HG02623 (cell line): ENCODE measurements around the gene PDIA4.

Source experiments
- ATAC-seq: cut with Tn5 transposase; IDR thresholded peaks from one replicate; pipeline ENCODE4 v1.9.1; 2021; ENCODE audit warnings: moderate library complexity; ENCODE audit not compliant: unreplicated experiment

PDIA4 gene

DNA sequence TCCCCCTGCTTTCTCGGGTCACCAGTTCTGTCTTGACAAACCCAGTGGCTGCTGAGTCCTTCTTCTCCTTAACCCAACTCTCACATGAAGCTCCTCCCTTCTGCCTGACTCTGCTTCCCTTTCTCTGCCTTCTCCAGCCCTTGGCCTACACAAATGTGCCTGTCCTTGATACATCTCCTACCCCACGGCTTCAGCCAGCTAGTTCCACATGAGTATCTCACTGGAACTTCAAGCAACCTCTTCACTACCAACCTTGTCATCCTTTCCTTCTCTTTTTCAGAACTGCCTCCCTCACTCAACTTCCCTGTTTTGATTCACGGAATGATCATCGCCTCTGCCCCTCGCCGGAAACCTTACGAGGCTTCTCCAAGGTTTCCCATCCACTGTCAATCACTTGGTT, 55.9 kb downstream of the PDIA4 start:
- ATAC-seq: no peak

DNA sequence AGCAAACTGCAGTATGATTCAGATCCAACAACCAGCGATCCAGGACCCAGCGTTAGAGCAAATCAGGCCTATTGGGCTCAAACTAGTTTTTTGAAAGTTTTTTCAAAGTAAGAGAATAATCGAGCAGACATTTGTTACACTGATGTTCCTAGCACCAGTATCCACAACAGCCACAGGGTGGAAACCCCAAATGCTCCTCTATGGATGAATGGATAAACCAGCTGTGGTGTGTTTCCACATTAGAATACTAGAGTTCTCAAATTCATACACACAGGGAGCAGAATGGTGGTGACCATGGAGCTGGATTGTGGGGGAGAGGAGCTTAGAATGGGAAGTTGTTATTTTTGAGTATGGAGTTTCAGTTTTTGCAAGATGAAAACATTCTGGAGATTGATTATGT, 60.7 kb downstream of the PDIA4 start:
- ATAC-seq: no peak

DNA sequence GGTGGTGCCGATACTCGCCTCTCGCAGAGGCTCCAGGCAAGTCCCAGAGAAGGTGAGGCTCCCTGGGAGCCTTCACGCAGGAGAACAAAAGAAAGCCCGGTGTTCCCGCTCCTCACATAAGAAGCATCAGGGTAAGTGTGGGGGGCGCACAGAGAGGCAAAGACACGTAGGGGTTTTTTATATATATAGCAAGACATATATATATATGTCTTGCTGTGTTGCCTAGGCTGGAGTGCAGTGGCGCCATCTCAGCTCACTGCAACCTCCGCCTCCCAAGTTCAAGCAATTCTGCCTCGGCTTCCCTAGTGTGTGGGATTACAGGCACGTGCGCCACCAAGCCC, 61.3 kb downstream of the PDIA4 start:
- ATAC-seq: no peak

DNA sequence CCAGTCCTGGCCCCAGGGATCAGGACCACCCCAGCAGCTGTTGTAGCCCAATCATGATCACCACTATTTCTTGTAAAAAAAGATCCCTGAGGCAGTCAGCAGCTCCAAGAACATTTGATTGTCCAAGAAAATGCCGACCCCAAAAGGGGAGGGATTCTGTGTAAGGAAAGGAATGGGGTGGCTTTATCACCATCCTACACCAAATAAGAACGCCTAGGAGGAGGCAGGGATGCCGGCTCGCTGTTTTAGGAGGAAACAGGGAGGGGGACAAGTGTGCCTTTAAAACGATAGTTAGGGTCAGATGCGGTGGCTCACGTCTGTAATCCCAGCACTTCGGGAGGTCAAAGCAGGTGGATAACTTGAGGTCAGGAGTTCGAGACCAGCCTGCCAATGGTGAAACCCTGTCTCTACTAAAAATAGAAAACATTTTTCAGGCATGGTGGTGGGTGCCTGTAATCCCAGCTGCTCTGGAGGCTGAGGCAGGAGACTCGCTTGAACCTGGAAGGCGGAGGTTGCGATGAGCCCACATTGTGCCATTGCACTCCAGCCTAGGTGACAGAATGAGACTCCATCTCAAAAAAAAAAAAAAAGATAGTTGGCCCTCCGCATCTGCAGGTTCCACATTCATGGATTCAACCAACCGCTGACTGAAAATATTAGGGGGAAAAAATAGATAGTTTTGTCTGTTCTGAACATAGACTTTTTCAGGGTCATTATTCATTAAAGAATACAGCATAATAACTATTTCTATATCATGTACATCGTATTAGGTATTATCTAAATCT, 63.6 kb downstream of the PDIA4 start:
- no peak for ATAC-seq

DNA sequence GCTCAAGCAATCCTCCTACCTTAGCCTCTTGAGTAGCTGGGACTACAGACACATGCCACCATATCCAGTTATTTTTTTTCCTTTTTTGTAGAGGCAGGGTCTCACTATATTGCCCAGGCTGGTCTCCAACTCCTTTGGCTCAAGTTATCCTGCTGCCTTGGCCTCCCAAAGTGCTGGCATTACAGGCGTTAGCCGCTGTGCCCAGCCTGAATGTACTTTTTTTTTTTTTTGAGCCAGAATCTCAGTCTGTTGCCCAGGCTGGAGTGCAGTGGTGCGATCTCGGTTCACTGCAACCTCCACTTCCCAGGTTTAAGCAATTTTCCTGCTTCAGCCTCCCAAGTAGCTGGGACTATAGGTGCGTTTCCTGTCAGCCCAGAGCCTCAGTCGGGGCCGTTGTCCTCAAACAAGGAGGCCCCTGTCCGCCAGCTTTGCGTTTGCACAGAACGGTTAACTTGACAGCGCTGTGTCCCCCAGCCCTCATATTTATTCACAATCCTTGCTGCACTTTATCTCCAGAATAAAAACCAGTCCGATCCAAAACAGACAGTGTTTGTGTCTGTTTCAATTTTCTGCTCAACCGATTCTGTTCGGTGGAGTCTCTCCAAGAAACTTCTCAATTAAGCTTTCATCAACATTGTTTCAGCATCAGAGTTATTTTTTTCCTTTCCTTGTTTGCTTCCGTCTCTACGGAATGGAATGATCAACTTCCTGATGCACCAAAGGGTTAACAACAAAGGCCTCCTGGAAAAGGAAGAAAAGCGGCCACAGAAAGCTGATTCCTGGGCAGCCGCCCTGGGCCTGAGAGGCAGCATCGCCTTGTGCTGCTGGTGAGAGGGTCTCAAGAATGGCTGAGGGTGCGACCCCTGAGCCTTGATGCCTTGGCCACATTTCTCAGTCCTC, 64.5 kb downstream of the PDIA4 start:
- no peak for ATAC-seq

DNA sequence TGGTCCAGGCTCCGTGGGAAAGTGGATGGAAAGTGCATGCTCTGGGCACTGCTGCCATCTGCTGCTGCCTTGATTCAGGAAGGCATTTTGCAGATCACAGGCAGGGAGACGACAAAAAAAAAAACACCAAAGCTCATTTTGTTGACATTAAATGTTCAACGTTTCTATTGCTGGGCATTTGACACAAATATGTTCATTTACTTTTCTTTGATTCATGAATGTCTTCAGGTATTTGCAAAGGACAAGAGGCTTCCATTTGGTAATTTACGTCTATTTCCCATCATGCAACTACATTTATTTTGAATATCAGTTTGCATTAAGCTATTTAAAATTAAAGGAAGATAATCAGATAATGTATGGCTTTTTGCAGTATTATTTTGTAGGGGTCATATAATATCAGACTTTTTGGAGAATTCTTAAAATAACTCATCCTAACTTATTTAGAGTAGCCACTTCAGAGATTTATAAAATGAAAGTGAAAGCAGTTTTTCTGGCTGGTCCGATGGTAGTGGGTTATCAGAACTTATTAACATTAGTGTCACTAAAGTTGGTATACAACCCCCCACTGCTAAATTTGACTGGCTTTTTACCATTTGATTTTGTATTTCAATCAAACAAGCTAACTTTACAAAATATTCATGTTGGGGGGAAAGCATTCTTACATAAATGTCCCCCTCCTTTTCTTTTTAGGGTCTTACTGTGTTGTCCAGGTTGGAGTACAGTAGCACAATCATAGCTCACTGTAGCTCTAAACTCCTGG, 65.3 kb downstream of the PDIA4 start:
- ATAC-seq: peak; percentile 61

DNA sequence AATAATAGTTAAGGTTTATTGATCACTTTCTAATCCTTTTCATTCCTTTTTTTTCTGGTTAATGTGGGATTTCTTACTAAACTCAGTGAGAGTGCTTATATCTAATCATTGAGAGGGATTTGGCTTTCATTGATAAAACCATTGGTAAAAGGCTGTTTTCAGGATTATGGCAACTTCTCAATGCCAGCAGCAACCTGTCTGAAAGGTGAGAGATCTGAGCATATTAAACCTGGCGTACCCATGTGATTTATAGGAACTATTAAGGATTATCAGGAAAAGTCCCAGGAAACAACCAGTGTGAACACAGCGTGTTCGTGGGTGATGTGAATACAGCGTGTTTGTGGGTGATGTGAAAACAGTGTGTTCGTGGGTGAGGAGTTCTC, 65.9 kb downstream of the PDIA4 start:
- no peak for ATAC-seq

DNA sequence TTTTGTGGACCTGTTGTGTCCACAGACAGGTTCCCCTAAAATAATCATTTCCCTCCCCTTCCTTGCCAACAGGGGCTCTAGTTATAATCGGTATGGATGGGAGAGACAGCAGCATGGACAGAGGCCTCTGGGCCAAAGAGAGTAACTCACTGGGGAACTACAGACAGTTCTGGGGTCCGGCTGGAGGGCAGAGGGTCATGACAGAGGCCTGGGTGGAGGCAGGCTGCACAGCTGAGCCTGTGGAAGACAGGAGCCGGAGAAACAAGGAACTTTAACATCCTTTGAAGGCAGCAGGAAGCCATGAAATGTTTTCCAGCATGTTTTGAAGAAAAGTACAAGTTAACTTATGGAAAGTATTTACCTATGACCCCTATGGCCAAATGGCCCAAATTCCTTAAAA, 68.6 kb downstream of the PDIA4 start:
- no peak for ATAC-seq

DNA sequence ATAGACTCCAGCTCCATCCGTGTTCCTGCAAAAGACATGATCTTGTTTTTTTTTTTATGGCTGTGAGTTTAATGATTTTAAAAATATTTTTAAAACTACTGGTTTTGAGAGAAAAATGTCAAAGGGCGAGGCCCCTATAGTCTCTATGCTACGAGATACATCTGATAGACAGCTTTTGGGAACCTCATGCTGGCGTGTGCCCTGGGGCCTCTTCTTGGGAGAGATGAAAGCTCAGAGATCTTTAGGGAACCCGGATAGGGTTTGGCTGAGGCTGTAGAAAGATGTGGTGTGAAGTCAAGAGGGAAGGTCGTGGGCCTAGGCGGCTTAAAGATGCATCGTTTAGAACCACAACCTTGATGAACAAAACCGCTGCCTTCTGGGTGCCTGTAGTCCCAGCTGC, 70.2 kb downstream of the PDIA4 start:
- no peak for ATAC-seq

DNA sequence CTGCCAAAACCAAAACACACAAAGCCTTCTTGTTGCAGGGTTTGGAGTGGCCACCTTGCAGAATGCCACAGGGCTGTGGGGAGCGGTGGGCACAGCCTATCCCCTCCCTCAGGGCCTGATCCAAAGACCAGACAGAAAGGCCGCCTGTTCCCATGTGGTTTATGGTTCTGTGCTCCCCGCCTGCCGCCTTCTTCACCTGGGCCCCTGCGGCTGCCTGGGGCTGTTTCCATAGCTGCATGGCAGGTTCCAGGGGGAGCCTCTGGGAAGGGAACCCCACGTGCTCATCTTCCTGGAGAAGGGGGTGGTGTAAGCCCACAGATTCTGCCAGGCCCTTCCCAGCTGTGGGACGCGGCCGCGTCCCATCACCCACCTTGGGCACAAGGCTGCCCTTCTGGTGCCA, 73.5 kb downstream of the PDIA4 start:
- no peak for ATAC-seq

DNA sequence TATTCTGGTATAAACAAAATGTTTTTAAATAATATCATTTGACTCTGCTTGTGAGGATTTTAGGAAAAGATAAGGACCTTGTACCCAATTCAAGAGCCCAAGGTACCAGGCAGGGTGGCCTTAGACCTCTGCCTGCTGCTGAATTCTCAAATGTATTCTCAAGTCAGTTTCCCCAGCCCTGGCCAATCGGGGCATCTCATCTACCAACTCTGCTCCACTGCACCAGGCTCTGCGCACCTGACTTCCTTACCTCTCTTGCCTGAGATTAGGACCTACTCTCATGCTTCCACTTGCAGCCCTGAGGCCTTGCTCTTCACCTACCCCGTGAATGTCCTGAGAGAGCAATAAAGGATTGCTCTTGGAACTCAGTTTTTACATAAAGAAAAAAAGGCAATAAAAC, 74.6 kb downstream of the PDIA4 start:
- ATAC-seq: no peak
